Tibial nerve (tissue), 4 donors: ENCODE measurements around the gene USP8. TPM values are rescaled to one million over a fixed set of nuclear protein-coding genes. Genes with fewer than 3 reads are reported as not detected.

Source experiments
- DNase-seq, 2 donors: peaks; one replicate each; pipeline ENCODE4 v3.0.0-alpha.2; 2019; ENCODE audit warnings: low spot score in 2 of 2
- H3K27ac ChIP-seq, 4 donors: fragments of 200-600 bp; sonication (generic) in 3 of 4; one replicate each; pipeline ENCODE4 v1.5.1; 2017 to 2019; ENCODE audit warnings: mild to moderate bottlenecking in 1 of 4
- H3K27me3 ChIP-seq, 2 donors: fragments of 200-600 bp; sonication (generic) in 1 of 2; one replicate each; pipeline versions ENCODE4 v1.5.1 to v1.6.0; 2017 to 2019
- H3K36me3 ChIP-seq, 3 donors: fragments of 200-600 bp; sonication (generic); one replicate each; pipeline ENCODE4 v1.5.1; 2018 to 2019
- H3K4me1 ChIP-seq, 4 donors: fragments of 200-600 bp; sonication (generic) in 3 of 4; one replicate each; pipeline ENCODE4 v1.5.1; 2017 to 2019
- H3K4me3 ChIP-seq, 4 donors: fragments of 200-600 bp; sonication (generic) in 3 of 4; one replicate each; pipeline ENCODE4 v1.5.1; 2017 to 2019; ENCODE audit warnings: mild to moderate bottlenecking in 1 of 4, moderate library complexity in 1 of 4
- H3K9me3 ChIP-seq, 4 donors: fragments of 200-600 bp; sonication (generic) in 3 of 4; one replicate each; pipeline ENCODE4 v1.5.1; 2017 to 2019
- EP300 ChIP-seq, 2 donors: sonication (generic); formaldehyde crosslinking; IDR thresholded peaks; one replicate each; pipeline ENCODE4 v1.6.1; 2017; ENCODE audit warnings: antibody characterized with exemption in 2 of 2, mild to moderate bottlenecking in 1 of 2
- POLR2A ChIP-seq, 2 donors: fragments of 450-650 bp; IDR thresholded peaks; one replicate each; pipeline ENCODE4 v1.6.1; 2017; ENCODE audit warnings: antibody characterized with exemption in 2 of 2, mild to moderate bottlenecking in 2 of 2, moderate library complexity in 2 of 2
- WGBS, 2 donors: methylation state at CpG; one replicate each; pipeline ENCODE4 v1.1.5; 2018; 5-methylcytosine and 5-hydroxymethylcytosine counted together
- total RNA-seq, 4 donors: library from RNA; depleted of rRNA; stranded (reverse); fragments of >200 nt; gene quantifications; one replicate each; pipeline ENCODE4 v1.1.0, GENCODE V29; 2016
- TF ChIP-seq, protein P1 (sequence below), 5 experiments: fragments of 200-600 bp in 3 of 5; fragments of 450-650 bp in 2 of 5; sonication (generic) in 3 of 5; IDR thresholded peaks; one replicate each; pipeline ENCODE4 v1.5.1; 2016 to 2019; ENCODE audit warnings: antibody characterized with exemption in 5 of 5, mild to moderate bottlenecking in 3 of 5, moderate library complexity in 2 of 5

Gene USP8
- total RNA-seq, 4 donors from 2014 or later: 39.8 to 97.2 (median 53.5) TPM

DNA sequence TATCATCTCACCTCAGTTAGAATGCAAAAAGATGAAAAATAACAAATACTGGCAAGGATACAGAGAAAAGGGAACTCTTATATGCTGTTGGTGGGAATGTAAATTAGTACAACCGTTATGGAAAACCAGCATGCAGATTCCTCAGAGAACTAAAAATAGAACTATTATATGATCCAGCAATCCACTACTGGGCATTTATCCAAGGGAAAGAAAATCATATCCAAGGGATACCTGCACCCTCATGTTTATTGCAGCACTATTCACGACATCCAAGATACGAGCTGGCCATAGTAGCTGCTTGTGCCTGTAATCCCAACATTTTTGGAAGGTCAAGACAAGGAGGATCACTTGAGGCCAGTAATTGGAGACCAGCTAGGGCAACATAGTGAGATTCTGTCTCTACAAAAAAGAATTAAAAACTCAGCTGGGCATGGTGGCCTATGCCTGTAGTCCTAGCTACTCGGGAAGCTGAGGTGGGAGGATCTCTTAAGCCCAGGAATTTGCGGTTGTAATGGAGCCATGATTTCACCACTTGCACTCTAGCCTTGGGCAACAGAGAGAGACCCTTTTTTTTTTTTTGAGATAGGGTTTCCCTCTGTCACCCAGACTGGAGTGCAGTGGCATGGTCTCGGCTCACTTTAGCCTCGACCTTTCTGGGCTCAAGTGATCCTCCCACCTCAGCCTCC is 95.7 kb downstream of the USP8 start:
- Histone ChIP-seq H3K4me1 (no peaks in the 10 kb centered on the region), H3K27ac (no peak overlapping the region), H3K27me3 (no peaks in the 10 kb centered on the region), H3K36me3 (peaks cover 0 to 6% (median 0%) of the 10 kb centered on the region in 3 donors), H3K9me3 (peaks cover 0 to 16% (median 0%) of the 10 kb centered on the region in 4 donors), H3K4me3 (no peak overlapping the region)
- TF ChIP-seq EP300 (IDR thresholded peaks at IDR 0.05) (no peak), POLR2A (IDR thresholded peaks at IDR 0.05) (no peak)
- TF ChIP-seq, protein P1, sequence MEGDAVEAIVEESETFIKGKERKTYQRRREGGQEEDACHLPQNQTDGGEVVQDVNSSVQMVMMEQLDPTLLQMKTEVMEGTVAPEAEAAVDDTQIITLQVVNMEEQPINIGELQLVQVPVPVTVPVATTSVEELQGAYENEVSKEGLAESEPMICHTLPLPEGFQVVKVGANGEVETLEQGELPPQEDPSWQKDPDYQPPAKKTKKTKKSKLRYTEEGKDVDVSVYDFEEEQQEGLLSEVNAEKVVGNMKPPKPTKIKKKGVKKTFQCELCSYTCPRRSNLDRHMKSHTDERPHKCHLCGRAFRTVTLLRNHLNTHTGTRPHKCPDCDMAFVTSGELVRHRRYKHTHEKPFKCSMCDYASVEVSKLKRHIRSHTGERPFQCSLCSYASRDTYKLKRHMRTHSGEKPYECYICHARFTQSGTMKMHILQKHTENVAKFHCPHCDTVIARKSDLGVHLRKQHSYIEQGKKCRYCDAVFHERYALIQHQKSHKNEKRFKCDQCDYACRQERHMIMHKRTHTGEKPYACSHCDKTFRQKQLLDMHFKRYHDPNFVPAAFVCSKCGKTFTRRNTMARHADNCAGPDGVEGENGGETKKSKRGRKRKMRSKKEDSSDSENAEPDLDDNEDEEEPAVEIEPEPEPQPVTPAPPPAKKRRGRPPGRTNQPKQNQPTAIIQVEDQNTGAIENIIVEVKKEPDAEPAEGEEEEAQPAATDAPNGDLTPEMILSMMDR (IDR thresholded peaks at IDR 0.05): no peak
- DNase-seq: no peak
- WGBS, 2 donors: 56 to 69% methylated on average over 7 of the region's 7 CpGs

DNA sequence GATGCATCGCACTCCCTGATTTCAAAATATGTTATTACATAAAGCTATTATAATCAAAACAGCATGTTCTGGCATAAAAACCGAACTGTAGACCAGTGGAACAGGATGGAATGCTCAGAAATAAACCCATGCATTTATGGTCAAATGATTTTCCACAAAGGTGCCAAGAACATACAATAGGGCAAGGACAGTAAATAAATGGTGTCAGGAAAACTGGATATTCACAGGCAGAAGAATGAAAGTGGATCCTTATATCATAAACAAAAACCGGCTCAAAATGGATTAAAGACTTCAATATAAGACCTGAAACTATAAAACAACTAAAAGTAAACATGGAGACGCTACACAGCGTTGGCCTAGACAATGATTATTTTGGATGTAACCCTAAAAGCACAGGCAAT is 99.6 kb downstream of the USP8 start:
- peaks cover 0 to 4% (median 0%) of the 10 kb centered on the region in 3 donors for H3K36me3 ChIP-seq
- H3K4me3 ChIP-seq: no peak overlapping the region
- H3K4me1 ChIP-seq: no peaks in the 10 kb centered on the region
- no peaks in the 10 kb centered on the region for H3K27me3 ChIP-seq
- no peak overlapping the region for H3K27ac ChIP-seq
- H3K9me3 ChIP-seq: no peaks in the 10 kb centered on the region
- DNase-seq: no peak
- WGBS, 2 donors: 41 to 48% methylated on average over 5 of the region's 5 CpGs
- TF ChIP-seq, protein P1 (IDR thresholded peaks at IDR 0.05): no peak
- TF ChIP-seq EP300 (IDR thresholded peaks at IDR 0.05) (no peak), POLR2A (IDR thresholded peaks at IDR 0.05) (no peak)

DNA sequence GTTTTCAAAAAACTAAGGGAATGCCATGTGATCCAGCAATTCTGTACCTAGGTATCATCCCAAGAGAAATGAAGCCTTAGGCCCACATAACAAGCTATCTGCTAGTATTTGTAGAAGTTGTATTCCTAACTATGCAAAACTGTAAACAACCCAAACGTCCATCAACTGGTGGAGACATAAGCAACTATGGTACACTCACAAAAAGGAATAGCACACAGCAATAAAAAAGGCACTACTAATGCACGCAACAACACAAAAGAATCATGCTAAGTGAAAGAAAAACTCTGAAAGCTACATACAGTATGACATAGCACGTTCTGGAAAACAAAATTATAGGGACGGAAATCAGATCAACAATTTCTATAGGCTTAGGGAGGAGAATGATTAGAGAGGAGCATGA is 107.0 kb downstream of the USP8 start:
- DNase-seq: no peak
- Histone ChIP-seq H3K27ac (peak overlapping the region in 3 of 4 donors; percentile 6 to 77 (median 60)), H3K36me3 (no peaks in the 10 kb centered on the region), H3K9me3 (peaks cover 0 to 3% (median 0%) of the 10 kb centered on the region in 4 donors), H3K4me1 (no peaks in the 10 kb centered on the region), H3K27me3 (no peaks in the 10 kb centered on the region), H3K4me3 (no peak overlapping the region)
- 87 to 90% methylated on average over 4 of the region's 4 CpGs for WGBS, 2 donors
- TF ChIP-seq EP300 (IDR thresholded peaks at IDR 0.05): no peak
- TF ChIP-seq, protein P1 (IDR thresholded peaks at IDR 0.05): no peak
- TF ChIP-seq POLR2A (IDR thresholded peaks at IDR 0.05): no peak

DNA sequence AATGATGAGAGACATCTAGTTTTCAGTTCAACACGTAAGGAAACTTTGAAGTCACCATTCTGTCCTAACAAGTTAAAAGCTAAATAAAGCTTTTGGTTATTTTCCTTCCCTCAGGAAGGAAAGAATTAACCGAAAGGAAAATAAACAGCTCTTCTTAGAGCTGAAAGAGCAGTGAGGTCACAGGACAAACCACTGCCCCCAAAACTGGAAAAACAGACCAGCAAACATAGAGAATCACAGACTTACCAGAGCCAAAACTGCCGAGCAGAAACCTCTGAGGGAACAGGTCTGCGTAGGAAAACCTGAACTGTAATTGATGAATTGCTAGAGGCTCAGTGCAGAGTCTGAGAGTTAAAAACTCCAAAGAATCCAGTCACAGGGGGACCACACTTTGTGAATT is 107.6 kb downstream of the USP8 start:
- no peak for DNase-seq
- 41 to 44% methylated on average over 4 of the region's 4 CpGs for WGBS, 2 donors
- no peaks in the 10 kb centered on the region for H3K27me3 ChIP-seq

DNA sequence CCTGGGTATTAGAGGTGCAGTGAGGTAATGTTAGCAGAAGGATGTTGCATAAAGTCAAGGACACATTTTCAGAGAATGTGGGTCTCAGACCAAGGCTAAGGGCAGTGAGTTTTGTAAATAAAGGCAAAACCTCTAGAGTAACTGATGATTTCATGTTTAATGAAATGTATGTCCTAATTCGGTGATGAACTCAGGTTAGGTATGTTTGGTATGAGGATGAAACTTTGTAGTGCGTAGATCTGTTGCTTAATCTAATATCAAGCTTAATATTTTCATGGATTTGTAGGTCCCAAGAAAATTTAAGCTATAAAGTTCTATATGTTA is 118.6 kb downstream of the USP8 start:
- TF ChIP-seq EP300 (IDR thresholded peaks at IDR 0.05) (no peak), POLR2A (IDR thresholded peaks at IDR 0.05) (no peak)
- TF ChIP-seq, protein P1 (IDR thresholded peaks at IDR 0.05): no peak
- H3K27ac ChIP-seq: peak overlapping the region in 1 of 4 donors; percentile 16
- DNase-seq: no peak
- H3K4me1 ChIP-seq: peaks cover 0 to 2% (median 0%) of the 10 kb centered on the region in 4 donors
- no peaks in the 10 kb centered on the region for H3K9me3 ChIP-seq
- H3K27me3 ChIP-seq: no peaks in the 10 kb centered on the region
- H3K36me3 ChIP-seq: no peaks in the 10 kb centered on the region
- WGBS, 2 donors: 62 to 70% methylated on average over 2 of the region's 2 CpGs
- no peak overlapping the region for H3K4me3 ChIP-seq

More for the DNA sequence above, 107.6 kb downstream of the USP8 start:
- TF ChIP-seq POLR2A (IDR thresholded peaks at IDR 0.05): no peak
- TF ChIP-seq, protein P1 (IDR thresholded peaks at IDR 0.05): no peak
- no peak for TF ChIP-seq EP300 (IDR thresholded peaks at IDR 0.05)
- Histone ChIP-seq H3K4me3 (no peak overlapping the region), H3K9me3 (peaks cover 0 to 3% (median 0%) of the 10 kb centered on the region in 4 donors), H3K4me1 (no peaks in the 10 kb centered on the region), H3K27ac (peak overlapping the region; percentile 8 to 77 (median 56)), H3K36me3 (no peaks in the 10 kb centered on the region)
